ENCODE data around the gene COA1. TPM values are rescaled to one million over a fixed set of nuclear protein-coding genes. Genes with fewer than 3 reads are reported as not detected.

COA1 gene
- total and polyA plus RNA-seq, 9 donors, result 33.2 to 67.7 (median 51.7) TPM

GRCh38 chr7:43639858-43640491, 89.3 kb downstream of the COA1 start:
- no peaks in the 10 kb centered on the region for H3K27me3 ChIP-seq
- H3K9me3 ChIP-seq, result no peaks in the 10 kb centered on the region
- peaks cover 8% of the 10 kb centered on the region for H3K4me1 ChIP-seq (ENCODE audit: insufficient read depth)
- TF ChIP-seq EP300 (IDR thresholded peaks at IDR 0.05) (no peak), POLR2A (IDR thresholded peaks at IDR 0.05) (no peak)
- TF ChIP-seq, protein P1, sequence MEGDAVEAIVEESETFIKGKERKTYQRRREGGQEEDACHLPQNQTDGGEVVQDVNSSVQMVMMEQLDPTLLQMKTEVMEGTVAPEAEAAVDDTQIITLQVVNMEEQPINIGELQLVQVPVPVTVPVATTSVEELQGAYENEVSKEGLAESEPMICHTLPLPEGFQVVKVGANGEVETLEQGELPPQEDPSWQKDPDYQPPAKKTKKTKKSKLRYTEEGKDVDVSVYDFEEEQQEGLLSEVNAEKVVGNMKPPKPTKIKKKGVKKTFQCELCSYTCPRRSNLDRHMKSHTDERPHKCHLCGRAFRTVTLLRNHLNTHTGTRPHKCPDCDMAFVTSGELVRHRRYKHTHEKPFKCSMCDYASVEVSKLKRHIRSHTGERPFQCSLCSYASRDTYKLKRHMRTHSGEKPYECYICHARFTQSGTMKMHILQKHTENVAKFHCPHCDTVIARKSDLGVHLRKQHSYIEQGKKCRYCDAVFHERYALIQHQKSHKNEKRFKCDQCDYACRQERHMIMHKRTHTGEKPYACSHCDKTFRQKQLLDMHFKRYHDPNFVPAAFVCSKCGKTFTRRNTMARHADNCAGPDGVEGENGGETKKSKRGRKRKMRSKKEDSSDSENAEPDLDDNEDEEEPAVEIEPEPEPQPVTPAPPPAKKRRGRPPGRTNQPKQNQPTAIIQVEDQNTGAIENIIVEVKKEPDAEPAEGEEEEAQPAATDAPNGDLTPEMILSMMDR (IDR thresholded peaks at IDR 0.05), result no peak
- peak; percentile 61 to 80 (median 68) for DNase-seq
- H3K27ac ChIP-seq, result peak overlapping the region in 1 of 2 donors; percentile 60
- intact Hi-C loops (cut with DNase I), result loop anchor here in 1 of 4 donors (10.0 kb wide), 1 partner anchor 55 kb away; the partner anchor contains the start of gene STK17A
- no peaks in the 10 kb centered on the region for H3K36me3 ChIP-seq
- H3K4me3 ChIP-seq, result no peak overlapping the region
- 7 to 21% (median 10%) methylated on average over 6 of the region's 6 CpGs for WGBS, 3 donors

- Histone ChIP-seq H3K36me3 (no peaks in the 10 kb centered on the region), H3K4me1 (ENCODE audit: insufficient read depth) (peaks cover 8% of the 10 kb centered on the region), H3K27ac (no peak overlapping the region), H3K27me3 (no peaks in the 10 kb centered on the region), H3K4me3 (no peak overlapping the region), H3K9me3 (no peaks in the 10 kb centered on the region)
- intact Hi-C loops (cut with DNase I), result no loop called here
- DNase-seq, result no peak
- no peak for TF ChIP-seq POLR2A (IDR thresholded peaks at IDR 0.05)
- TF ChIP-seq EP300 (IDR thresholded peaks at IDR 0.05), result no peak
- TF ChIP-seq, protein P1 (IDR thresholded peaks at IDR 0.05), result no peak
- 61 to 76% (median 69%) methylated on average over 4 of the region's 4 CpGs for whole genome bisulfite sequencing, 3 donors
Observed at GRCh38 chr7:43637114-43637806, 92.1 kb downstream of the COA1 start.

DNA sequence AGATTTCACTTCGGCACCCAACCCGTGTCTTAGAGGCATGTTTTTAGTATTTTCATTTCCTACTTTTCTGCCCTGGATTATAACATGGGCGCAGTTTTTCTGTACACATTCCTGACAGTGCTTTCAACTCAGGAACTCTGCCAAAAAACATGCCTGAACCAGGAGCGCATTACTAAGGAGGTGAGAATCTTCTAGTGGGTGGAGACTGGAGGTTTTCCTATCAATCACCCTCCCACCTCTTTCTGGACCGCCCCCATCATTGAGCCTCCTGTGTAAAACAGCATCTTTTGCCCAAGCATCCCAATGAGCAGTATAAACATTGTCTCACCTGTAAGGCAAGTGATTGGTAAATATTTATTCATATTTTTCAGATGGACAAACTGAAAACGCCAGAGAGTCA, 93.2 kb downstream of the COA1 start:
- Histone ChIP-seq H3K9me3 (no peaks in the 10 kb centered on the region), H3K27ac (no peak overlapping the region), H3K4me1 (ENCODE audit: insufficient read depth) (peaks cover 8% of the 10 kb centered on the region), H3K4me3 (no peak overlapping the region), H3K27me3 (no peaks in the 10 kb centered on the region), H3K36me3 (no peaks in the 10 kb centered on the region)
- WGBS, 3 donors, result 34 to 55% (median 41%) methylated on average over 6 of the region's 6 CpGs
- DNase-seq, result no peak
- intact Hi-C loops (cut with DNase I), result no loop called here
- TF ChIP-seq POLR2A (IDR thresholded peaks at IDR 0.05) (no peak), EP300 (IDR thresholded peaks at IDR 0.05) (no peak)
- TF ChIP-seq, protein P1 (IDR thresholded peaks at IDR 0.05), result no peak

- no peak overlapping the region for H3K4me3 ChIP-seq
- WGBS, 3 donors, result 94 to 100% (median 100%) methylated on average over 2 of the region's 2 CpGs
- no peak overlapping the region for H3K27ac ChIP-seq
- H3K4me1 ChIP-seq (ENCODE audit: insufficient read depth), result peaks cover 3% of the 10 kb centered on the region
- H3K36me3 ChIP-seq, result no peaks in the 10 kb centered on the region
- no peaks in the 10 kb centered on the region for H3K9me3 ChIP-seq
- no peak for DNase-seq
- H3K27me3 ChIP-seq, result no peaks in the 10 kb centered on the region
- TF ChIP-seq EP300 (IDR thresholded peaks at IDR 0.05), result no peak
- no peak for TF ChIP-seq POLR2A (IDR thresholded peaks at IDR 0.05)
- TF ChIP-seq, protein P1 (IDR thresholded peaks at IDR 0.05), result no peak
- intact Hi-C loops (cut with DNase I), result no loop called here
Observed at GRCh38 chr7:43634384-43634783, 94.9 kb downstream of the COA1 start.

Measured in ovary (tissue), 9 donors.